HG03135 (cell line): ENCODE measurements around the gene HDAC4.

ENCODE experiments used
- ATAC-seq: cut with Tn5 transposase; IDR thresholded peaks from one replicate; pipeline ENCODE4 v1.9.1; 2021; ENCODE audit warnings: mild to moderate bottlenecking, moderate library complexity; ENCODE audit not compliant: unreplicated experiment

Gene HDAC4

GRCh38 chr2:239006622-239007285, 394.1 kb downstream of the HDAC4 start:
- no peak for ATAC-seq

DNA sequence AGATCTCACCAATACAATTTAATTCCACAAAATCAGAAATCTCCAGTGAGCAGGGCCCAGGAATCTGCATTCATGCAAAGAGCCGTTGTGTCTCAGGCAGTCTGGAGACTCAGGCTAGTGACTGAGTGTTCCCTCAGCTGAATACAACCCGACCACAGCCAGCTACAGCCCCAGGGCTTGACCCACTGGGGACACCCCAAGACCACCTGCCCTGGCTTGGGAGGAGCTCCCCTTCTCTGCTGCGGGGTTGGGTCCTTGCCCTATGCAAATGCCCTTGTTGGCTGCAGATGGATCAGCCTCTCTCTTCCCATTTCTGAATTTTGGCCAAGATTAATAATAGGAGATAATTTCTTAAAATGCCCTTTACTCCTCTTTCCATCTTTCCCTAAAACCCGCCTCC, 395.2 kb downstream of the HDAC4 start:
- ATAC-seq = no peak

GRCh38 chr2:239004274-239005015, 396.4 kb downstream of the HDAC4 start:
- no peak for ATAC-seq

- ATAC-seq = no peak
These were observed 397.1 kb downstream of the HDAC4 start for GRCh38 chr2:239003624-239004273.

GRCh38 chr2:239002954-239003623, 397.7 kb downstream of the HDAC4 start:
- ATAC-seq = no peak

DNA sequence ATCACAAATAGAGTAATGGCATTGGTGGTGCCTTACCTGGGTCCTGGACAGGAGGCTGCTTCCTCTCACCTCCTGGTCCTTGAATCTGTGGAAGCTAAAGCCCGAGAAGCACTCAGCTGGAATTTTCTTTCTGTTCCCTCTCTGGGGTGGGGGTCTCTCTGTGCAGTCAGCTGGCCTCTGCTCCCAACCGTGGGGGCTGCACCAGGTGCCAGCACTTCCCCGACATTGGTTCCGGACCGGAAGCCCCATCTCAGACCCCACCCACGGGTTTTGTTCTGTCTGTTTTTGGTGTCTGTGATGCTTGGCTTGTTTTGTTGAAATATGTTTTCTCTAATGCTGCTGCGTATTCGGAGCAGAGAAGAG, 398.2 kb downstream of the HDAC4 start:
- ATAC-seq = no peak

DNA sequence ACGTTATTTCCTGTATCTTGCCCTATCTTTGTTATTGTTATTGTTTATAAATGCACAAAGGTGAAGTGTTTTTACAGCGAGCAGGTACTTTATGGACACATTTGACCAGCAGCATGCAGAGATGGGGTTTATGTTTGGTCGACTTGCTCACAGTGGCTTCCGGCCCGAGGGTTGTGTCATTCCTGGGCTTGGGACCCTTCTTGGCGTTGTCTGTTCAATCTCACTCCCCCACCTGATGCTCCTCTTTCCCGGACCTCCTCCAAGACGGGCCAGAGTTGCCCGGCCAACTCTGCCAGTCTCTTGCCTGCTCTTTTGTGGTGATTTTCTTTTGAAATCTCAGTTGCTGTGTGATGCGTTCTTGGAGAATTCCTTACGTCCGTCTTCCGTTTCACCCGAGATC, 399.0 kb downstream of the HDAC4 start:
- no peak for ATAC-seq

- no peak for ATAC-seq
These were observed 400.2 kb downstream of the HDAC4 start for GRCh38 chr2:239000500-239001073.

- no peak for ATAC-seq
These were observed 400.7 kb downstream of the HDAC4 start for GRCh38 chr2:239000089-239000488.

GRCh38 chr2:238999291-238999741, 401.5 kb downstream of the HDAC4 start:
- no peak for ATAC-seq

DNA sequence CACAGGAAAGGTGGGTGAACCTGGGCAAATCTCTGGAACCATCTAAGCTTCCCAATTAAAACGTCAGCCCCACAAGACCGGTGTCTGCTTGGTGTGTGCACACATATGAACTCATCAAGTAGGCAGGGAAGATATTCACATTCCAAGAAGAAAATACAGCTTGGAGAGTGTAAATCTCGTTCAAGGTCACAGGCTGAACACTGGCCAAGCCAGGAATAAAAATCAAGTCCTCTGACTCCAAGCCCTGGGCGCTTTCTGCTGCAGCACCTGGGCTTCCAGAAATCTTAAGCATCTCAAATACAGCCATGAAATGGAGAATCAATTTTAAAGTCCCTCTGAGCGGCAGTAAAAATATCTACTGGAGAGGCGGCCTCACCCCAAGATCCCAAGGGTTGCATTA, 402.0 kb downstream of the HDAC4 start:
- ATAC-seq = no peak
